Trophoblast cell (in vitro differentiated cells and primary cell): ENCODE measurements around the gene PTPRT. TPM values are rescaled to one million over a fixed set of nuclear protein-coding genes. Genes with fewer than 3 reads are reported as not detected.

Experiments used
- DNase-seq, 2 donors: peaks; one replicate each; pipeline ENCODE4 v3.0.0-alpha.2; 2016
- H2AFZ ChIP-seq: 2 replicates; pipeline ENCODE4 v1.6.1; 2013; ENCODE audit warnings: low read length, moderate library complexity, mild to moderate bottlenecking; ENCODE audit not compliant: insufficient read depth, poor library complexity
- H2AK5ac ChIP-seq: 2 replicates; pipeline ENCODE4 v1.6.1; 2013; ENCODE audit warnings: mild to moderate bottlenecking, low read length
- H2BK120ac ChIP-seq: 2 replicates; pipeline ENCODE4 v1.6.1; 2013; ENCODE audit warnings: low read length, mild to moderate bottlenecking, moderate library complexity; ENCODE audit not compliant: insufficient read depth, poor library complexity
- H2BK12ac ChIP-seq: 2 replicates; pipeline ENCODE4 v1.6.1; 2013; ENCODE audit warnings: mild to moderate bottlenecking, low read length, moderate library complexity
- H2BK5ac ChIP-seq: 2 replicates; pipeline ENCODE4 v1.6.1; 2013; ENCODE audit warnings: low read length, low read depth, moderate library complexity, mild to moderate bottlenecking; ENCODE audit not compliant: poor library complexity
- H3K14ac ChIP-seq: 2 replicates; pipeline ENCODE4 v1.6.1; 2013; ENCODE audit warnings: mild to moderate bottlenecking, low read length
- H3K18ac ChIP-seq: 2 replicates; pipeline ENCODE4 v1.6.1; 2013; ENCODE audit warnings: mild to moderate bottlenecking, low read length
- H3K23ac ChIP-seq: 2 replicates; pipeline ENCODE4 v1.6.1; 2013; ENCODE audit warnings: low read length
- H3K27ac ChIP-seq: 2 replicates; pipeline ENCODE4 v1.5.1; 2013; ENCODE audit warnings: low read depth, mild to moderate bottlenecking, inconsistent platforms, low read length, moderate library complexity
- H3K27me3 ChIP-seq: 2 replicates; pipeline ENCODE4 v1.6.1; 2013; ENCODE audit warnings: inconsistent platforms, mild to moderate bottlenecking, low read length, moderate library complexity; ENCODE audit not compliant: insufficient read depth
- H3K36me3 ChIP-seq, 2 experiments: 1 replicate in 1 of 2; 2 replicates in 1 of 2; pipeline ENCODE4 v1.6.1; 2013; ENCODE audit warnings: low read length in 2 of 2, mild to moderate bottlenecking in 2 of 2, moderate library complexity in 1 of 2; ENCODE audit not compliant: insufficient read depth in 2 of 2, control insufficient read depth in 1 of 2
- H3K4ac ChIP-seq: 2 replicates; pipeline ENCODE4 v1.6.1; 2013; ENCODE audit warnings: low read depth, mild to moderate bottlenecking, low read length, moderate library complexity
- H3K4me1 ChIP-seq, 2 experiments: 1 replicate in 1 of 2; 2 replicates in 1 of 2; pipeline ENCODE4 v1.6.1; 2013; ENCODE audit warnings: low read length in 2 of 2, mild to moderate bottlenecking in 2 of 2, moderate library complexity in 1 of 2; ENCODE audit not compliant: insufficient read depth in 2 of 2, control insufficient read depth in 1 of 2
- H3K4me2 ChIP-seq: 2 replicates; pipeline ENCODE4 v1.6.1; 2013; ENCODE audit warnings: inconsistent platforms, mild to moderate bottlenecking, low read length, moderate library complexity
- H3K4me3 ChIP-seq: 2 replicates; pipeline ENCODE4 v1.5.1; 2013; ENCODE audit warnings: mild to moderate bottlenecking, low read depth, low read length, inconsistent platforms
- H3K79me1 ChIP-seq: one replicate; pipeline ENCODE4 v1.6.1; 2013; ENCODE audit warnings: low read length
- H3K79me2 ChIP-seq: 2 replicates; pipeline ENCODE4 v1.6.1; 2013; ENCODE audit warnings: low read length, mild to moderate bottlenecking; ENCODE audit not compliant: control insufficient read depth, insufficient read depth, poor library complexity
- H3K9ac ChIP-seq: 2 replicates; pipeline ENCODE4 v1.6.1; 2013; ENCODE audit warnings: mild to moderate bottlenecking, low read length
- H3K9me3 ChIP-seq: 2 replicates; pipeline ENCODE4 v1.6.1; 2013; ENCODE audit warnings: low read depth, mild to moderate bottlenecking, control low read depth, inconsistent platforms, low read length; ENCODE audit not compliant: insufficient read depth
- H4K12ac ChIP-seq: 2 replicates; pipeline ENCODE4 v1.6.1; 2013; ENCODE audit warnings: low read depth, mild to moderate bottlenecking, low read length, moderate library complexity
- H4K8ac ChIP-seq: 2 replicates; pipeline ENCODE4 v1.6.1; 2013; ENCODE audit warnings: low read depth, mild to moderate bottlenecking, low read length, moderate library complexity
- H4K91ac ChIP-seq: one replicate; pipeline ENCODE4 v1.6.1; 2013; ENCODE audit warnings: low read depth, mild to moderate bottlenecking, low read length, moderate library complexity
- WGBS: extraction: QIAGEN DNeasy Blood & Tissue Kit; methylation state at CpG from one replicate; pipeline ENCODE4 v1.1.7; 2013; ENCODE audit warnings: missing lambda C conversion rate; ENCODE audit not compliant: insufficient read length, insufficient coverage; ENCODE audit errors: extremely low coverage; 5-methylcytosine and 5-hydroxymethylcytosine counted together
- polyA plus RNA-seq: library from polyadenylated mRNA; stranded (reverse); fragments of 200-250 nt; gene quantifications from 2 replicates; pipeline ENCODE4 v1.2.3, GENCODE V29; 2013

The PTPRT gene
- polyA plus RNA-seq = 0.01 TPM in 2 replicates

DNA sequence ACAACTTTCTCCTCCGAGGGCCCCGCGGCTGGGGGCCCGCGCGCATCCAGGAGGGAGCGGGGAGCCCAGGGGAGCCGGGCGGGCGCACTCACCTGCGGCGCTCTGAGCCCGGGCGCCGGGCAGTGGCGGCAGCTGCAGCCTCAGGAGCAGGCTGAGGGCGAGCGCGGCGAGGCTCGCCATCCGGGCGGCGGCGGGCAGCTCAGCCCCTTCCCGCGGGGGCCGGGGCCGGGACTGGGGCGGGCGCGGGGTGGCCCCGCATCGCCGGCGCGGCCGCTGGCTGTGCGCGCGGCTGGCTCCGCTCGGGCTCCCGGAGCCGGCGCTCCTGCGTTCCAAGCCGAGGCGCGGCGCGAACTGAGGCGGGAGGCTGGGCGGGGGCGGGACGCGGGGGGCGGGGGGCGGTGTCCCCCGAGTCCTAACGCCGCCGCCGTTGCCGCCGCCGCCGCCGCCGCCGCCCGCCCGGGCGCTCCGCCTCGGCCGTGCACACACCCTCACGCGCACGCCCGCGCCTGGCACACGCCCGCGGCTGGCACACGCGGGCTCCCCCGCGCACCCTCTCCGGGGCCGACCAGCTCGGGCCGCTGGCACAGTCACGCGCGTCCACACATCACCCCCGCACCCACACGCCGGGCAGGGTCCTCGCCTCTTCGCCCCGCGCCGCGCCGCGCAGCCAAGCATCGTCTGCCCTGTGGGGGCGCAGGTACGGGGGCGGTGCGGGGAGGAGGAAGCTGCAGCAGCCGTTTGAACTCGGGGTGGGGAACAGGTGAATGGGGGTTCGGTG, at the start of gene PTPRT:
Gene PTPRT, minus strand, starts transcription at position 353 of the 778 bp plus-strand sequence. Its CDS starts 173 bp downstream, at position 180.
- Histone ChIP-seq H2BK5ac (no peak within 1 kb of the TSS), H3K18ac (no peak within 1 kb of the TSS), H3K4me3 (no peak within 1 kb of the TSS), H3K9ac (no peak within 1 kb of the TSS), H3K9me3 (no peaks in the 10 kb centered on the region), H3K27ac (no peak within 1 kb of the TSS), H3K79me2 (no peaks in the 10 kb centered on the region), H3K14ac (no peak within 1 kb of the TSS), H4K8ac (no peak within 1 kb of the TSS), H3K4ac (no peak within 1 kb of the TSS), H2AFZ (no peak within 1 kb of the TSS), H2BK12ac (no peak within 1 kb of the TSS), H3K23ac (no peak within 1 kb of the TSS), H4K91ac (no peak within 1 kb of the TSS), H3K36me3 (no peaks in the 10 kb centered on the region), H3K4me2 (peak within 1 kb of the TSS; percentile 59), H4K12ac (no peak within 1 kb of the TSS), H3K79me1 (no peaks in the 10 kb centered on the region), H3K4me1 (peaks cover 0 to 2% of the 10 kb centered on the region in 2 experiments), H3K27me3 (peaks cover 26% of the 10 kb centered on the region), H2AK5ac (no peak within 1 kb of the TSS), H2BK120ac (no peak within 1 kb of the TSS)
- no peak for DNase-seq
- no CpG with 5 or more reads among the region's 115 CpGs for WGBS

DNA sequence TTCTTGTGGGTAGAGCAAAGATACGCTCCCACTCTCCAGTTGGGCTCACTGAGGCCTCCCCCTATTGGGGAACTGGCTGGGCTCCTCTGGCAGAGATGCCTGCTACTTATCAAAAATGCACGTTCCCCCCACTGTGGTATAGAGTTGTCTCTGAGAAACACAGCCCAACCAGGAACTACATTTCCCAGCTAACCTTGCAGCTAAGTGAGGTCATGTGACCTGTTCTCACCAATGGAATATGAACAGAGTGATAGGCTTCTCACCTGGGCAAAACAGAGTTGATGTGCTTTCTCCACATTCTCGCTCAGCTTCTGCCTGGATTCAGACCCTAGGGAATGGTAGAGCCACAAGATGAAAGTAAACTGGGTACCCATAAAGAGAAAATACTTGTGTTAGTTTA, 49.1 kb upstream of the PTPRT start:
- no peak overlapping the region for H2BK5ac ChIP-seq
- no peak overlapping the region for H2AK5ac ChIP-seq
- DNase-seq = peak in 1 of 2 donors; percentile 29
- no peak overlapping the region for H3K4ac ChIP-seq
- H2BK120ac ChIP-seq = no peak overlapping the region
- no CpG with 5 or more reads among the region's 3 CpGs for WGBS
- H3K4me2 ChIP-seq = no peak overlapping the region
- H3K79me1 ChIP-seq = no peaks in the 10 kb centered on the region
- H3K9me3 ChIP-seq = peaks cover 1% of the 10 kb centered on the region
- H2BK12ac ChIP-seq = no peak overlapping the region
- H3K4me1 ChIP-seq = no peaks in the 10 kb centered on the region
- no peaks in the 10 kb centered on the region for H3K79me2 ChIP-seq
- no peak overlapping the region for H4K91ac ChIP-seq
- no peaks in the 10 kb centered on the region for H3K36me3 ChIP-seq
- no peak overlapping the region for H2AFZ ChIP-seq
- H3K14ac ChIP-seq = no peak overlapping the region
- H3K27me3 ChIP-seq = no peaks in the 10 kb centered on the region
- no peak overlapping the region for H3K18ac ChIP-seq
- H4K12ac ChIP-seq = no peak overlapping the region
- no peak overlapping the region for H3K4me3 ChIP-seq
- H3K9ac ChIP-seq = no peak overlapping the region
- H4K8ac ChIP-seq = no peak overlapping the region
- no peak overlapping the region for H3K23ac ChIP-seq
- no peak overlapping the region for H3K27ac ChIP-seq

DNA sequence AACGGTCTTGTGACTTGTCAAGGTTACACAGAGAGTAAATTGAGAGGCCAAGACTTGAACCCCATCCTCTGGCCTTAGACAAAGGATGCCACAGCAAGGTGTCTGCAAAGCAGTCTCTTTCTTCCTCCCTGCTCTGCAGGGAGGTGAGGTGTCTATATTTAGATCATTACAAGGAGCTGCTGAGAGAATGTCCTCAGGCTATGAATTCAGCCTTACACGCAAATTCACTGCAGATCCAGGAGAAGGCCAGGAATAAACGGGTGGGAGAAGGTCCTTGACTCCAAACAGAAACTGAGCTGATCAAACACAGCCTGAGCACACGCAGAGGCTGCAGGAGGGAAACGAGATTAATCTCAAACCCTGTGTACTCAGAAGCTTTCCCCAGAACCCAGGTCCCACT, 48.6 kb upstream of the PTPRT start:
- no peak overlapping the region for H3K4me3 ChIP-seq
- no peak overlapping the region for H2BK12ac ChIP-seq
- DNase-seq = no peak
- H3K79me2 ChIP-seq = no peaks in the 10 kb centered on the region
- no peaks in the 10 kb centered on the region for H3K4me1 ChIP-seq
- H4K12ac ChIP-seq = no peak overlapping the region
- no peak overlapping the region for H3K23ac ChIP-seq
- H2BK5ac ChIP-seq = no peak overlapping the region
- no peak overlapping the region for H3K18ac ChIP-seq
- no peak overlapping the region for H2AK5ac ChIP-seq
- H3K27ac ChIP-seq = no peak overlapping the region
- no peak overlapping the region for H3K4ac ChIP-seq
- H3K14ac ChIP-seq = no peak overlapping the region
- H3K79me1 ChIP-seq = no peaks in the 10 kb centered on the region
- H2AFZ ChIP-seq = no peak overlapping the region
- WGBS = no CpG with 5 or more reads among the region's 5 CpGs
- no peak overlapping the region for H3K9ac ChIP-seq
- H3K9me3 ChIP-seq = peaks cover 1% of the 10 kb centered on the region
- no peak overlapping the region for H3K4me2 ChIP-seq
- H4K8ac ChIP-seq = no peak overlapping the region
- no peak overlapping the region for H4K91ac ChIP-seq
- no peaks in the 10 kb centered on the region for H3K27me3 ChIP-seq
- no peak overlapping the region for H2BK120ac ChIP-seq
- no peaks in the 10 kb centered on the region for H3K36me3 ChIP-seq

DNA sequence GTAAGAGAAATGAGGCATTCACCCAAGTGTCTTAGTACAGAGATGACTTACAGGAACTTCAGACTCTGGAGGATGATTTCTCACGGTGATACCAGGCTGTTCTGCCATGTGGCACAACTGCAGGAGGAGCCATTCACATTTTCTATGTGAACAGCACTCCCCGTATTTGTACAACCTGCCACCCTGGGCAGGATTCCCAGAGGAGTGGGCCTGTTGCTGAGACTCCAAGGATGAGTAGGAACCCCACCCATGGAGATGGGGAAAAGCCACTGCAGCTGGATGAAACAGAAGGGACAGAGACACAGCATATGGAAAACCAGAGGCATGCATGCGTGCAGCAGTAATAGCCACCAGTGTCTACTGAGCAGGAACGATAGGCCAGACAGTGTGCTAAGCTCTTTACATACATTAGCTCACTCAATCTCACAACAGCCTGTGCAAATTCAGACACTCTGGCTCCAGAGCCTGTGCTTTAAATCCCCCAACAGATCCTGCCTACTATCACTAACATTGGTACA, 48.0 kb upstream of the PTPRT start:
- H3K23ac ChIP-seq = no peak overlapping the region
- H3K4ac ChIP-seq = no peak overlapping the region
- H3K79me2 ChIP-seq = no peaks in the 10 kb centered on the region
- H4K12ac ChIP-seq = no peak overlapping the region
- H2BK120ac ChIP-seq = no peak overlapping the region
- H4K91ac ChIP-seq = no peak overlapping the region
- H3K18ac ChIP-seq = no peak overlapping the region
- no peak overlapping the region for H3K4me3 ChIP-seq
- DNase-seq = no peak
- no peak overlapping the region for H2BK5ac ChIP-seq
- no peak overlapping the region for H3K27ac ChIP-seq
- no peak overlapping the region for H2AK5ac ChIP-seq
- H3K4me2 ChIP-seq = no peak overlapping the region
- H3K79me1 ChIP-seq = no peaks in the 10 kb centered on the region
- no peak overlapping the region for H3K14ac ChIP-seq
- H3K9me3 ChIP-seq = no peaks in the 10 kb centered on the region
- no peaks in the 10 kb centered on the region for H3K36me3 ChIP-seq
- H3K27me3 ChIP-seq = no peaks in the 10 kb centered on the region
- H3K4me1 ChIP-seq = no peaks in the 10 kb centered on the region
- no peak overlapping the region for H4K8ac ChIP-seq
- WGBS = no CpG with 5 or more reads among the region's 4 CpGs
- no peak overlapping the region for H2AFZ ChIP-seq
- no peak overlapping the region for H3K9ac ChIP-seq
- H2BK12ac ChIP-seq = no peak overlapping the region
